Measurements from ENCODE around the gene BBS12.

The BBS12 gene

DNA sequence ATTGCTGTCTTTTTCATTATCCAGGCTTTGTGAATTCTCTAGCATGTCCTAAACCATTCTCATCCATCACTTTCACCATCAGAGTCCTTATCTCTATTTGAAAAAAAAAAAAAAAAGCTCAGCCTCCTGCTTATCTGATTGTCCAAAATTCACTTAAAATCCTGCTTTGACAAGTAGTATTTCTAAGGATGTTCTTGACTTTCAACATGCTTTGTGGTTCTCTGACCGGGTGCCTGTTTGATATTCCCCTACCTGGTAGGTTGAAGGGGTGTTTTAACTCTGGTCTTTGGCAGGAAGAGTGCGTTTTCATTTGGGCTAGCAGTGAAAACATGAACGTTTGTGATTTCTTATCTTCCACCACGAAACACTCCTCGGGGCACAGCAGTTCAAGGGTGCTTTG lies 17.3 kb upstream of the BBS12 start:
- H3K36me3 ChIP-seq (ENCODE audit: control insufficient read depth, insufficient read depth, low read length) = no peaks in the 10 kb centered on the region
- WGBS, 2 experiments (ENCODE audit: insufficient coverage in 2 of 2) = 50 to 60% methylated on average over 1 of the region's 5 CpGs
- no peaks in the 10 kb centered on the region for H3K4me1 ChIP-seq (ENCODE audit: control insufficient read depth, insufficient read depth, low read length, poor library complexity, severe bottlenecking)
- no peak overlapping the region for H3K27ac ChIP-seq (ENCODE audit: low read depth, low read length, severe bottlenecking)
- no peak overlapping the region for H3K4me3 ChIP-seq (ENCODE audit: extremely low read depth, insufficient read depth, low read length, poor library complexity, severe bottlenecking)
- H3K9me3 ChIP-seq (ENCODE audit: control insufficient read depth, low read length) = no peaks in the 10 kb centered on the region

DNA sequence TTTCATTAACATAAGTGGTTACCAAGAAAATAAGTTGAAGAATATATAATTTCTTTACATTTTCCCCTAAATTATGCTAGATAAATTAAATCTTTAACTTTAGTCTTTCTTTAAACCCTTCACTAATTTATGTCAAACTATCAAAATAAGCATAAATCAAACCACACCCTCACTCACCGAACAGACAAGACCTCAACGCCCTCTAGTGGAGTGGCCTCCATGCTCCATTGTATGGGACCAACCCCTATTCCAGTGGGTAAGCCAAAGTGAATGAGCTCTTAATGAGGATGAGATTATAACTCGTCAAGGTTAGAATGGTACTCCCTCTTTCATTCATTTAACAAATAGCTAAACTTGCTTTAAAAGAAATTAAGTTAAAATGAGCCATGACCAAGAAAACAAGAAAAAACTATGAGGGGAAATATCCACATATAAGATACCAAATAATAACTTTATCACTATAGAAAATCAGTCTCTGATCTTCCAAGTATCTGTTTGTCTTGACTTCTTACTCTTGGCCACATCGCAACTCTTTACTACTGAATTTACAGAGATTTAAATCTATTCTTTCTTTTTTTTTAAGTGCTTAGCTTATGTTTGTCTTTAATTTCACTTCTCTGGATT lies 15.6 kb upstream of the BBS12 start:
- WGBS, 2 experiments (ENCODE audit: insufficient coverage in 2 of 2) = no CpG with 5 or more reads among the region's 4 CpGs
- no peak overlapping the region for H3K27ac ChIP-seq (ENCODE audit: low read depth, low read length, severe bottlenecking)
- H3K36me3 ChIP-seq (ENCODE audit: control insufficient read depth, insufficient read depth, low read length) = no peaks in the 10 kb centered on the region
- no peaks in the 10 kb centered on the region for H3K9me3 ChIP-seq (ENCODE audit: control insufficient read depth, low read length)
- no peaks in the 10 kb centered on the region for H3K4me1 ChIP-seq (ENCODE audit: control insufficient read depth, insufficient read depth, low read length, poor library complexity, severe bottlenecking)
- no peak overlapping the region for H3K4me3 ChIP-seq (ENCODE audit: extremely low read depth, insufficient read depth, low read length, poor library complexity, severe bottlenecking)

DNA sequence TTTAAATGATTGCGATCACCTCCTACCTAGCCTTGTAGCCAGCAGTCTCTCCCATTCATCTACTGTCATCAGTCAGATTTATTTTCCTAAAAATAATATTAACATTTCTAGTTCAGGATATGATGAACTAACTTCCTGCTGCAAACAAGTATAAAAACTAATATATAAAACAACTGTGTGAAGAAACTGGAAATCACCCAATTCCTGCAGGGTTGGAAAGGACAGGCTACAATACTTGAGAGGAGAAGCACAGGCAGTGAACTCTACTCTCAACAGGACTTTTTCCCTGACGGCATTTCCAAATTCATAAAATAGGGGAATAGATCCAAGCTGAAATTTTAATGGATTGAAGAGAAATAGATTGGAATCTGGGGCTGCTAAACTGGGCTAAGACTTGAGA lies 14.2 kb upstream of the BBS12 start:
- no peaks in the 10 kb centered on the region for H3K9me3 ChIP-seq (ENCODE audit: control insufficient read depth, low read length)
- H3K4me3 ChIP-seq (ENCODE audit: extremely low read depth, insufficient read depth, low read length, poor library complexity, severe bottlenecking) = no peak overlapping the region
- no peaks in the 10 kb centered on the region for H3K36me3 ChIP-seq (ENCODE audit: control insufficient read depth, insufficient read depth, low read length)
- H3K27ac ChIP-seq (ENCODE audit: low read depth, low read length, severe bottlenecking) = no peak overlapping the region
- 100% methylated on average over 1 of the region's 2 CpGs for WGBS, 2 experiments (ENCODE audit: insufficient coverage in 2 of 2)
- no peaks in the 10 kb centered on the region for H3K4me1 ChIP-seq (ENCODE audit: control insufficient read depth, insufficient read depth, low read length, poor library complexity, severe bottlenecking)

DNA sequence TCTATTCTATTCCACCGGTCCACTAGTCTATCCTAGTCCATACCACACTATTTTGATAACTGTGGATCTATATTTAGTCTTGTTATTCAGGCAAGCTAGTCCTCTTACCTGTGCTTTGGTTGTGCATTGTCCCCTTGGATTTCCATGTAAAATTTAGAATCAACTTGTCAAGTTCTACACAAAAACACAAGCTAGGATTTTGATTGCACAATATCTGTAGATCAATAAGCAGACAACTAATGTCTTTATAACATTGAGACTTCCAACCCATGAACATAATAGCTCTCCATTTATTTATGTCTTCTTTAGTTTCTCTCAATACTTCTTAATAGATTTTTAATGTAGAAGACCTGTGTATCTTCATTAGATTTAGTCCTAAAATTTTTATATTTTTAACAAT lies 10.2 kb upstream of the BBS12 start:
- H3K4me1 ChIP-seq (ENCODE audit: control insufficient read depth, insufficient read depth, low read length, poor library complexity, severe bottlenecking) = no peaks in the 10 kb centered on the region
- H3K4me3 ChIP-seq (ENCODE audit: extremely low read depth, insufficient read depth, low read length, poor library complexity, severe bottlenecking) = no peak overlapping the region
- H3K9me3 ChIP-seq (ENCODE audit: control insufficient read depth, low read length) = no peaks in the 10 kb centered on the region
- no CpG with 5 or more reads among the region's 1 CpG for WGBS, 2 experiments (ENCODE audit: insufficient coverage in 2 of 2)
- H3K27ac ChIP-seq (ENCODE audit: low read depth, low read length, severe bottlenecking) = no peak overlapping the region
- H3K36me3 ChIP-seq (ENCODE audit: control insufficient read depth, insufficient read depth, low read length) = no peaks in the 10 kb centered on the region

DNA sequence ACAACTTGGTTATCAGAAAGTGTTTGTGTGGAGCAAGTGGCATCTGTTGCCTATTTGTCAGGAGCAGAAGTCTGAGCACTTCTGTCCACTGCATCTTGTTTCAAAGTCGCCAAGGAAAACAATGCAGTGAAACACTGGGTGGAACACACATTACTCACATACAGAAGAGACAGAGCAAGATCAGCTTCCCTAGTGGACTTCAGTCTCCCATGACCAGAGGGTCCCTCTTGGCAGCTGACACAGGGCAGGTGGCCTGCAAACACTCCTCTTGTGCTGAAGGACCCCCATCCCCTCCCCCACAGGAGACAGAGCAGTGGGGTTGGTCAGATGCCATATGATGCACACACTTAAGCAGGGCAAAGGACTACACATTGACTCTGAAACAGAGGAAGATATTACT lies 3.6 kb upstream of the BBS12 start:
- no peaks in the 10 kb centered on the region for H3K4me1 ChIP-seq (ENCODE audit: control insufficient read depth, insufficient read depth, low read length, poor library complexity, severe bottlenecking)
- no peaks in the 10 kb centered on the region for H3K9me3 ChIP-seq (ENCODE audit: control insufficient read depth, low read length)
- H3K4me3 ChIP-seq (ENCODE audit: extremely low read depth, insufficient read depth, low read length, poor library complexity, severe bottlenecking) = no peak overlapping the region
- H3K36me3 ChIP-seq (ENCODE audit: control insufficient read depth, insufficient read depth, low read length) = no peaks in the 10 kb centered on the region
- 100% methylated on average over 1 of the region's 1 CpG; no CpG with 5 or more reads in 1 of the 2 experiments for WGBS, 2 experiments (ENCODE audit: insufficient coverage in 2 of 2)
- H3K27ac ChIP-seq (ENCODE audit: low read depth, low read length, severe bottlenecking) = no peak overlapping the region

DNA sequence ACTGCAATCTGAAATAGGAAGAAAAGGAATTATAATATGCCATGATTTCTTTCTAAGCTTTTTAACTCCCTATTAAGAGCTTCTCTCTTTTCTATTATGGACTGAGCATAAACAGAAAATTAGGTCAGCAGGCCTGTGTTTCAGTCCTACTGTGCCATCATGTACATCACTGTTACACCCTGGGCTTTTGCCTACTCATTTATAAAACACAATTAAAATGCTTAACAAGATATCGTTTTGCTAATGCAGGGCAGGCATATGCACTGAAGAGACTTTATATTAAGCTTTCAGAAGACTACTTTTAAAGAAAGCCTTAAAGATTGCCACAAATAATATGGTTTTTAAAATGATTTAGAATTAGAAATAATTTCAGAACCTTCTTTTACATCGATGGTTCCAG lies 828 bp upstream of the BBS12 start:
- WGBS, 2 experiments (ENCODE audit: insufficient coverage in 2 of 2) = no CpG with 5 or more reads among the region's 2 CpGs
- Histone ChIP-seq H3K9me3 (ENCODE audit: control insufficient read depth, low read length) (no peaks in the 10 kb centered on the region), H3K4me1 (ENCODE audit: control insufficient read depth, insufficient read depth, low read length, poor library complexity, severe bottlenecking) (no peaks in the 10 kb centered on the region), H3K36me3 (ENCODE audit: control insufficient read depth, insufficient read depth, low read length) (no peaks in the 10 kb centered on the region), H3K4me3 (ENCODE audit: extremely low read depth, insufficient read depth, low read length, poor library complexity, severe bottlenecking) (peak overlapping the region; percentile 16), H3K27ac (ENCODE audit: low read depth, low read length, severe bottlenecking) (no peak overlapping the region)

DNA sequence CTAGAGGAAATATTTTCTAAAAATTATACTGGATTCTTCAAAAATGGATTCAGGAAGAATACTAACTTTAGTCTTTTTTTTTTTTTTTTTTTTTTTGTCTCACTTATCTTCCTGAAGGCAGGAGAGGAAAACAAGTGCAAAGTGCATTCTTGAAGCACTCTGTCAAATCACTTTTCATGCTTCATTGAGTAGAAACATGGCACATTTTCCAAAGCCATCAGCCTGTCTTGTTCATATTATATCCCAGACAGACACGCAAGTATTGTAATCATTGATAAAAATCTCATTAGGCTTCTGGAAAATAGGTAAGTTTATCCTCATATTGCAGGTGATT lies 1.2 kb downstream of the BBS12 start:
- Histone ChIP-seq H3K9me3 (ENCODE audit: control insufficient read depth, low read length) (peaks cover 8% of the 10 kb centered on the region), H3K4me3 (ENCODE audit: extremely low read depth, insufficient read depth, low read length, poor library complexity, severe bottlenecking) (peak overlapping the region; percentile 56), H3K27ac (ENCODE audit: low read depth, low read length, severe bottlenecking) (no peak overlapping the region), H3K36me3 (ENCODE audit: control insufficient read depth, insufficient read depth, low read length) (no peaks in the 10 kb centered on the region), H3K4me1 (ENCODE audit: control insufficient read depth, insufficient read depth, low read length, poor library complexity, severe bottlenecking) (no peaks in the 10 kb centered on the region)
- no CpG with 5 or more reads among the region's 1 CpG for WGBS, 2 experiments (ENCODE audit: insufficient coverage in 2 of 2)

DNA sequence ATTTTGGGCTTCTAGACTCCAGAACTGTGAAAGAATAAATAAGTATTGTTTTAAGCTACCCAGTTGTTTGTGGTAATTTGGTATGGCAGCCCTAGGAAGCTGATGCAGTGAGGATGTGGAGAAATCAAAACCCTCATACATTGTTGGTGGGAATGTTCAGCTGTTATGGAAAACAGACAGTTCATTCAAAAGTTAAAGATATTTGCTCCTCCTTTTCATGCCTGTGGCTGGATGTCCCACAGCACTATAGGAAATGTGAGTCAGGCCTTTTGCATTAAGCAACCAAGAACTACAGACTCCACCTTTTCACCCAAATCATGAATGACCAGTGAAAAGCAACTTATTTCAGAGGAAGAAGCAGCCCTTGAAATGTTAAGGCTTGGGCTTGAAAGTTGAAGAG lies 6.7 kb downstream of the BBS12 start:
- peaks cover 8% of the 10 kb centered on the region for H3K9me3 ChIP-seq (ENCODE audit: control insufficient read depth, low read length)
- H3K36me3 ChIP-seq (ENCODE audit: control insufficient read depth, insufficient read depth, low read length) = peaks cover 12% of the 10 kb centered on the region
- no peak overlapping the region for H3K4me3 ChIP-seq (ENCODE audit: extremely low read depth, insufficient read depth, low read length, poor library complexity, severe bottlenecking)
- H3K4me1 ChIP-seq (ENCODE audit: control insufficient read depth, insufficient read depth, low read length, poor library complexity, severe bottlenecking) = no peaks in the 10 kb centered on the region
- H3K27ac ChIP-seq (ENCODE audit: low read depth, low read length, severe bottlenecking) = no peak overlapping the region

DNA sequence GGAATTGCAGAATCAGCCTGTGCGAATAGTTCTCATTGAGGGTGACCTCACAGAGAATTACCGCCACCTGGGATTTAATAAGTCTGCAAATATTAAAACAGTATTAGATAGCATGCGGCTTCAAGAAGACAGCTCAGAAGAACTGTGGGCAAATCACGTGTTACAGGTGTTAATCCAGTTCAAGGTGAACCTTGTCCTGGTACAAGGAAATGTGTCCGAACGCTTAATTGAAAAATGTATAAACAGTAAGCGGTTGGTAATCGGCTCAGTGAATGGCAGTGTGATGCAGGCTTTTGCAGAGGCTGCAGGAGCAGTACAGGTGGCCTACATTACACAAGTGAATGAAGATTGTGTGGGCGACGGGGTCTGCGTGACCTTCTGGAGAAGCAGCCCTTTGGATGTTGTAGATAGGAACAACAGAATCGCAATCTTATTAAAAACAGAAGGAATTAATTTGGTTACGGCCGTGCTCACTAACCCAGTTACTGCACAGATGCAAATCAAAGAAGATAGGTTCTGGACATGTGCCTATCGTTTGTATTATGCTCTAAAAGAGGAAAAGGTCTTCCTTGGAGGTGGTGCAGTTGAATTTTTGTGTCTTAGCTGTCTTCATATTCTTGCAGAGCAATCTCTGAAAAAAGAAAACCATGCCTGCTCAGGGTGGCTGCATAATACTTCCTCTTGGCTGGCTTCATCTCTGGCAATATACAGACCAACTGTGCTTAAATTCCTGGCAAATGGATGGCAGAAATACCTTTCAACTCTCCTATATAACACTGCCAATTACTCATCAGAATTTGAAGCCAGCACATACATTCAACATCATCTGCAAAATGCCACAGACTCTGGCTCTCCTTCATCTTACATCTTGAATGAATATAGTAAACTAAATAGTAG lies 10.7 kb downstream of the BBS12 start:
- Histone ChIP-seq H3K36me3 (ENCODE audit: control insufficient read depth, insufficient read depth, low read length) (peaks cover 12% of the 10 kb centered on the region), H3K4me1 (ENCODE audit: control insufficient read depth, insufficient read depth, low read length, poor library complexity, severe bottlenecking) (no peaks in the 10 kb centered on the region), H3K4me3 (ENCODE audit: extremely low read depth, insufficient read depth, low read length, poor library complexity, severe bottlenecking) (no peak overlapping the region), H3K9me3 (ENCODE audit: control insufficient read depth, low read length) (no peaks in the 10 kb centered on the region), H3K27ac (ENCODE audit: low read depth, low read length, severe bottlenecking) (no peak overlapping the region)
- WGBS, 2 experiments (ENCODE audit: insufficient coverage in 2 of 2) = 96 to 97% methylated on average over 14 of the region's 15 CpGs

DNA sequence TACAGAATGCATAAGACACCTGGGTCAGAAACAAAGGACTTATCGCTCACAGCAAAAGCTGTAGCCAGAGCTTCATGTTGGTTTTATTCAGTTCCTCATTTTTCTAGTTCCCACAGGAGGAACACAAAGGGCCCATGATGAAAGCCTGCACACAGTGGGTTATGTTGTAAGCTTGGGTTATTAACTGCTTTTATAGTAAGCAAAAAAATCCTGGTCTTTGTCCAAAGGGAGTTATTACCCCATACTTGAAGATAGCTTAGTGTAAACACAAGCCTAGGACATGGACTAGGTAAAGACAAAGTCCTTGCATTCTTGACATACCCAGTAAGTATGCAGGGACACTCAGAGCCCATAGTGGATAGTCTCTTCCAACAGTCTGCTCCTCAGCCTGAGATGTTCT lies 11.7 kb downstream of the BBS12 start:
- peaks cover 12% of the 10 kb centered on the region for H3K36me3 ChIP-seq (ENCODE audit: control insufficient read depth, insufficient read depth, low read length)
- H3K9me3 ChIP-seq (ENCODE audit: control insufficient read depth, low read length) = no peaks in the 10 kb centered on the region
- no peak overlapping the region for H3K4me3 ChIP-seq (ENCODE audit: extremely low read depth, insufficient read depth, low read length, poor library complexity, severe bottlenecking)
- H3K27ac ChIP-seq (ENCODE audit: low read depth, low read length, severe bottlenecking) = no peak overlapping the region
- H3K4me1 ChIP-seq (ENCODE audit: control insufficient read depth, insufficient read depth, low read length, poor library complexity, severe bottlenecking) = no peaks in the 10 kb centered on the region
- 100% methylated on average over 1 of the region's 1 CpG for WGBS, 2 experiments (ENCODE audit: insufficient coverage in 2 of 2)

DNA sequence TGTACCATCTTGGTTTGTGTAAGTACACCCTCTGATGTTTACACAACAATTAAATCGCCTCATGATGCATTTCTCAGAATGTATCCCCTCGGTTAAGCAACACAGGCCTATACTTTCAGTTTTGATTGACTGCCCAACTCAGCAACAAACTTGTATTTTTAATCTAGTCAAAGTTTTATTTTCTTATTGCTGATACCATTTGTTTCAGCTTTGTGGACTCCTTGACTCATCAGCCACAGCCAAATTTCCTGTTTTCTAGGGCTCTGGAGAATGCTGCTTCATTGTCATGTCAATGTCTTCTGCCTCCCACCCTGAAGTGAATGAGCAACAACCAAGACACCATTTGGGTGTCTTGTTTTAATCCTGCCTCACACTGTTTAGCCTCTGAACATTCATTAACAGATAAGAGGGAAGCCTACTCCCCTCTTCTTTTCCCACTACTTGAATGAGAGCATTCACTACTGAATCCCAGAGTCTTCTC lies 14.0 kb downstream of the BBS12 start:
- WGBS, 2 experiments (ENCODE audit: insufficient coverage in 2 of 2) = 88 to 100% methylated on average over 2 of the region's 2 CpGs
- H3K4me3 ChIP-seq (ENCODE audit: extremely low read depth, insufficient read depth, low read length, poor library complexity, severe bottlenecking) = no peak overlapping the region
- peaks cover 12% of the 10 kb centered on the region for H3K36me3 ChIP-seq (ENCODE audit: control insufficient read depth, insufficient read depth, low read length)
- H3K4me1 ChIP-seq (ENCODE audit: control insufficient read depth, insufficient read depth, low read length, poor library complexity, severe bottlenecking) = no peaks in the 10 kb centered on the region
- peak overlapping the region; percentile 25 for H3K27ac ChIP-seq (ENCODE audit: low read depth, low read length, severe bottlenecking)
- H3K9me3 ChIP-seq (ENCODE audit: control insufficient read depth, low read length) = no peaks in the 10 kb centered on the region

Measured in mesodermal cell (in vitro differentiated cells).